Neural progenitor cell (in vitro differentiated cells): ENCODE measurements around the gene SPRY1.

Experiments used
- CTCF ChIP-seq: fragments of 200-600 bp; sonication (generic); IDR thresholded peaks from 2 replicates; pipeline ENCODE4 v1.5.1; 2017; ENCODE audit warnings: antibody characterized with exemption, mild to moderate bottlenecking
- EZH2 ChIP-seq: fragments of 200-600 bp; sonication (generic); IDR thresholded peaks from 2 replicates; pipeline ENCODE4 v1.6.1; 2017; ENCODE audit warnings: antibody characterized with exemption, mild to moderate bottlenecking, moderate library complexity
- EZH2phosphoT487 ChIP-seq: fragments of 200-600 bp; sonication (generic); IDR thresholded peaks from 2 replicates; pipeline ENCODE4 v1.6.1; 2017; ENCODE audit warnings: antibody characterized with exemption

- TF ChIP-seq EZH2phosphoT487 (no peak), CTCF (no peak), EZH2 (no peak)
Observed at GRCh38 chr4:123411514-123411913, 14.9 kb downstream of the SPRY1 start.
